NCI-H510A treated with DMSO at 0.1 percent for 48 hours (cell line): ENCODE results near the gene LAMA4.

ENCODE experiments used
- DNase-seq: peaks from one replicate; lab custom pipeline; 2025; lab: John Stamatoyannopoulos, UW

The LAMA4 gene

GRCh38 chr6:112237066-112237465 is 17.3 kb downstream of the LAMA4 start:
- no peak for DNase-seq

GRCh38 chr6:112235956-112236355 is 18.4 kb downstream of the LAMA4 start:
- no peak for DNase-seq

- DNase-seq, result no peak
Observed at GRCh38 chr6:112234601-112235000, 19.8 kb downstream of the LAMA4 start.

GRCh38 chr6:112233847-112234246 is 20.5 kb downstream of the LAMA4 start:
- DNase-seq, result no peak

GRCh38 chr6:112232845-112233256 is 21.5 kb downstream of the LAMA4 start:
- no peak for DNase-seq

- DNase-seq, result no peak
Observed at GRCh38 chr6:112231594-112232060, 22.7 kb downstream of the LAMA4 start.

GRCh38 chr6:112231164-112231563 is 23.2 kb downstream of the LAMA4 start:
- DNase-seq, result no peak

- DNase-seq, result no peak
Observed at GRCh38 chr6:112228480-112229332, 25.7 kb downstream of the LAMA4 start.

- DNase-seq, result no peak
Observed at GRCh38 chr6:112227992-112228391, 26.4 kb downstream of the LAMA4 start.

- DNase-seq, result no peak
Observed at GRCh38 chr6:112227411-112227810, 27.0 kb downstream of the LAMA4 start.

- DNase-seq, result no peak
Observed at GRCh38 chr6:112225691-112226090, 28.7 kb downstream of the LAMA4 start.

- DNase-seq, result no peak
Observed at GRCh38 chr6:112224088-112224487, 30.3 kb downstream of the LAMA4 start.

- DNase-seq, result no peak
Observed at GRCh38 chr6:112223070-112223861, 31.1 kb downstream of the LAMA4 start.

- no peak for DNase-seq
Observed at GRCh38 chr6:112221981-112222852, 32.1 kb downstream of the LAMA4 start.

- no peak for DNase-seq
Observed at GRCh38 chr6:112221561-112221960, 32.8 kb downstream of the LAMA4 start.

- DNase-seq, result no peak
Observed at GRCh38 chr6:112218563-112218962, 35.8 kb downstream of the LAMA4 start.

- no peak for DNase-seq
Observed at GRCh38 chr6:112216662-112217551, 37.5 kb downstream of the LAMA4 start.

- DNase-seq, result no peak
Observed at GRCh38 chr6:112215488-112216284, 38.7 kb downstream of the LAMA4 start.

GRCh38 chr6:112214739-112215269 is 39.6 kb downstream of the LAMA4 start:
- no peak for DNase-seq

- no peak for DNase-seq
Observed at GRCh38 chr6:112210852-112211251, 43.5 kb downstream of the LAMA4 start.
